PC-9 (cell line): ENCODE measurements around the gene PTPRT. TPM values are rescaled to one million over a fixed set of nuclear protein-coding genes. Genes with fewer than 3 reads are reported as not detected.

Source experiments
- BruUV-seq: library from RNA; stranded (reverse); fragments of 400-500 nt; replicated peaks from 2 replicates; lab custom pipeline; 2021; lab: Mats Ljungman, UMichigan
- CTCF ChIA-PET: fragments of 300-600 bp; sonication (Branson Sonifier 250); formaldehyde crosslinking; loops from one replicate; lab custom pipeline; 2022; ENCODE audit warnings: antibody characterized with exemption; lab: Charles Lee
- POLR2A ChIA-PET: fragments of 300-600 bp; sonication (Branson Sonifier 250); formaldehyde crosslinking; loops from one replicate; lab custom pipeline; 2022; ENCODE audit warnings: antibody characterized with exemption; ENCODE audit not compliant: unreplicated experiment; lab: Charles Lee
- DNase-seq, 2 experiments: peaks; one replicate each; pipeline versions ENCODE4 v3.0.0 to v3.0.0-alpha.2; 2015 to 2022; ENCODE audit warnings: mixed read lengths in 1 of 2
- H2AFZ ChIP-seq: fragments of 200-600 bp; sonication (generic); 2 replicates; pipeline ENCODE4 v1.8.1; 2017; ENCODE audit warnings: antibody characterized with exemption
- H3F3A ChIP-seq: fragments of 200-600 bp; sonication (generic); 2 replicates; pipeline ENCODE4 v1.8.1; 2017; ENCODE audit warnings: antibody characterized with exemption, mild to moderate bottlenecking, low read depth; ENCODE audit not compliant: insufficient read depth
- H3K27ac ChIP-seq: fragments of 200-600 bp; sonication (generic); 2 replicates; pipeline ENCODE4 v1.6.1; 2016; ENCODE audit warnings: mixed run types
- H3K27me3 ChIP-seq: fragments of 200-600 bp; sonication (generic); 2 replicates; pipeline ENCODE4 v1.6.1; 2016; ENCODE audit warnings: low read depth, mixed run types; ENCODE audit not compliant: insufficient read depth
- H3K36me3 ChIP-seq: fragments of 200-600 bp; sonication (generic); 2 replicates; pipeline ENCODE4 v1.6.1; 2016; ENCODE audit warnings: low read depth, mixed run types
- H3K4me1 ChIP-seq: fragments of 200-600 bp; sonication (generic); replicated peaks from 2 replicates; pipeline ENCODE4 v1.6.1; 2016; ENCODE audit warnings: mixed run types; ENCODE audit not compliant: insufficient read depth
- H3K4me2 ChIP-seq: fragments of 200-600 bp; sonication (generic); 2 replicates; pipeline ENCODE4 v1.6.1; 2017; ENCODE audit warnings: mixed run types
- H3K4me3 ChIP-seq: fragments of 200-600 bp; sonication (generic); 2 replicates; pipeline ENCODE4 v1.6.1; 2016; ENCODE audit warnings: mixed run types
- H3K79me2 ChIP-seq: fragments of 200-600 bp; sonication (generic); 2 replicates; pipeline ENCODE4 v1.6.1; 2017; ENCODE audit warnings: low read depth, mixed run types
- H3K9me2 ChIP-seq: fragments of 200-600 bp; sonication (generic); 2 replicates; pipeline ENCODE4 v1.8.1; 2017; ENCODE audit warnings: mild to moderate bottlenecking; ENCODE audit not compliant: insufficient read depth
- H3K9me3 ChIP-seq: fragments of 200-600 bp; sonication (generic); 2 replicates; pipeline ENCODE4 v1.8.1; 2016; ENCODE audit warnings: low read depth; ENCODE audit not compliant: insufficient read depth
- H4K20me1 ChIP-seq: fragments of 200-600 bp; sonication (generic); 2 replicates; pipeline ENCODE4 v1.8.1; 2017; ENCODE audit not compliant: insufficient read depth
- EZH2 ChIP-seq: fragments of 200-600 bp; sonication (generic); IDR thresholded peaks from 2 replicates; pipeline ENCODE4 v1.8.0; 2017; ENCODE audit warnings: antibody characterized with exemption, low read depth
- intact Hi-C: fragments of 100-400 bp; cut with micrococcal nuclease; formaldehyde crosslinking; loops from one replicate; pipeline ENCODE4 v1.10.0; 2022; ENCODE audit not compliant: unreplicated experiment
- total RNA-seq: library from RNA; stranded (reverse); gene quantifications from 2 replicates; pipeline ENCODE4 v1.2.3, GENCODE V29; 2021
- TF ChIP-seq, protein P1 (sequence below): fragments of 200-600 bp; sonication (generic); conservative IDR thresholded peaks from 2 replicates; pipeline ENCODE4 v1.6.1; 2017; ENCODE audit warnings: mixed run types, antibody characterized with exemption, mild to moderate bottlenecking, moderate library complexity

Gene PTPRT
- total RNA-seq, 1 experiment from 2014 or later: not detected

DNA sequence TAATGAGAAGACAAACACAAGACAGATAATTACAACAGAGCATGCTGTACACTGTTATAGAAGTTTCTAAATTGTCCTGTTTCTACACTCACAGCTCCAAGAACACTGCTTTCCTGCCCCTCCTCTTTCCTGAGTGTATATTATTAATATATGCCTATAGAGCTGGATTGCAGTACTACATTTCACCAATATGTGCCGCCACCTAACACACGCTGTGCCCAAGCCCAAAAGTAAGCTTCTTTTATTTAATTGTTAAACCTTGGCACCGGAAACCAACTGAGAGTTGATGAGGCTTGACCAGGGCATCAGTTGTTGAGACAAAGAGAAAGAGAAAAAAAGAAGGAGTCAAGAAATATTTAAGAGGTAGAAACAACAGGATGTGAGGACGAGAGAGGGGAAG is 16.0 kb upstream of the PTPRT start:
- H3K27ac ChIP-seq: no peak overlapping the region
- ChIA-PET CTCF (no interaction called here), POLR2A (no interaction called here)
- no peaks in the 10 kb centered on the region for H3K36me3 ChIP-seq
- H2AFZ ChIP-seq: no peak overlapping the region
- H3K4me1 ChIP-seq: no peaks in the 10 kb centered on the region
- H3K4me3 ChIP-seq: no peak overlapping the region
- H3F3A ChIP-seq: no peaks in the 10 kb centered on the region
- H4K20me1 ChIP-seq: no peaks in the 10 kb centered on the region
- H3K4me2 ChIP-seq: no peak overlapping the region
- H3K9me2 ChIP-seq: no peaks in the 10 kb centered on the region
- DNase-seq: no peak
- no TSS peak for BruUV-seq
- no peaks in the 10 kb centered on the region for H3K79me2 ChIP-seq
- H3K9me3 ChIP-seq: no peaks in the 10 kb centered on the region
- TF ChIP-seq, protein P1, sequence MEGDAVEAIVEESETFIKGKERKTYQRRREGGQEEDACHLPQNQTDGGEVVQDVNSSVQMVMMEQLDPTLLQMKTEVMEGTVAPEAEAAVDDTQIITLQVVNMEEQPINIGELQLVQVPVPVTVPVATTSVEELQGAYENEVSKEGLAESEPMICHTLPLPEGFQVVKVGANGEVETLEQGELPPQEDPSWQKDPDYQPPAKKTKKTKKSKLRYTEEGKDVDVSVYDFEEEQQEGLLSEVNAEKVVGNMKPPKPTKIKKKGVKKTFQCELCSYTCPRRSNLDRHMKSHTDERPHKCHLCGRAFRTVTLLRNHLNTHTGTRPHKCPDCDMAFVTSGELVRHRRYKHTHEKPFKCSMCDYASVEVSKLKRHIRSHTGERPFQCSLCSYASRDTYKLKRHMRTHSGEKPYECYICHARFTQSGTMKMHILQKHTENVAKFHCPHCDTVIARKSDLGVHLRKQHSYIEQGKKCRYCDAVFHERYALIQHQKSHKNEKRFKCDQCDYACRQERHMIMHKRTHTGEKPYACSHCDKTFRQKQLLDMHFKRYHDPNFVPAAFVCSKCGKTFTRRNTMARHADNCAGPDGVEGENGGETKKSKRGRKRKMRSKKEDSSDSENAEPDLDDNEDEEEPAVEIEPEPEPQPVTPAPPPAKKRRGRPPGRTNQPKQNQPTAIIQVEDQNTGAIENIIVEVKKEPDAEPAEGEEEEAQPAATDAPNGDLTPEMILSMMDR: no peak
- no peak for TF ChIP-seq EZH2
- intact Hi-C loops: no loop called here
- peaks cover 46% of the 10 kb centered on the region for H3K27me3 ChIP-seq

DNA sequence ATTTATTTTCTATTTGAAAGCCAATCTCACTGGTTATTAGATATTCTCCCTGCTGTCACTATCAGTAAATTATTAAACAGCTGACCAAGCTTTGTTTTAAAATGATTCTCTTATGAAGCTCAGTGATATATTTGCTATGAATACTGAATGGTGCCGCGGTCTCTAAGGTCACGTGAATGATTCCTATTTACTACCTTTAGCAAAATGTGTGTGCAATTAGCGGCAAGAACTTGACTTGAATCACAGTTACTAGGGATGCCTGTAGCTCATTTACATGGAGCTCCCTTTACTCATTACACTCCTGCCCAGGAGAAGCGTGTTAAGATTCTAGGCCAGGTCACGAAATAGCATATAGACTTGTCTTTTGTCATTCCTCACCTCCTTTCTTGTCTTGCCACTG is 12.4 kb upstream of the PTPRT start:
- POLR2A ChIA-PET: no interaction called here
- Histone ChIP-seq H3K9me3 (no peaks in the 10 kb centered on the region), H3K4me2 (no peak overlapping the region), H3K4me3 (no peak overlapping the region), H3K9me2 (no peaks in the 10 kb centered on the region), H3K4me1 (no peaks in the 10 kb centered on the region), H3K27me3 (peaks cover 71% of the 10 kb centered on the region), H3K79me2 (no peaks in the 10 kb centered on the region), H2AFZ (no peak overlapping the region), H3F3A (no peaks in the 10 kb centered on the region), H4K20me1 (no peaks in the 10 kb centered on the region), H3K36me3 (no peaks in the 10 kb centered on the region), H3K27ac (no peak overlapping the region)
- no peak for DNase-seq
- BruUV-seq: no TSS peak
- no peak for TF ChIP-seq EZH2
- TF ChIP-seq, protein P1: no peak
- intact Hi-C loops: no loop called here
- CTCF ChIA-PET: no interaction called here

GRCh38 chr20:43198607-43199006 is 8.9 kb upstream of the PTPRT start:
- intact Hi-C loops: no loop called here
- Histone ChIP-seq H3F3A (no peaks in the 10 kb centered on the region), H3K9me2 (no peaks in the 10 kb centered on the region), H3K4me2 (no peak overlapping the region), H2AFZ (no peak overlapping the region), H3K9me3 (no peaks in the 10 kb centered on the region), H3K79me2 (no peaks in the 10 kb centered on the region), H3K27ac (no peak overlapping the region), H3K4me3 (no peak overlapping the region), H3K4me1 (no peaks in the 10 kb centered on the region), H4K20me1 (no peaks in the 10 kb centered on the region), H3K36me3 (no peaks in the 10 kb centered on the region), H3K27me3 (peaks cover 98% of the 10 kb centered on the region)
- no peak for DNase-seq
- POLR2A ChIA-PET: no interaction called here
- BruUV-seq: no TSS peak
- TF ChIP-seq, protein P1: no peak
- no peak for TF ChIP-seq EZH2
- CTCF ChIA-PET: no interaction called here
